ENCODE data around the gene ECM2.

The ECM2 gene

DNA sequence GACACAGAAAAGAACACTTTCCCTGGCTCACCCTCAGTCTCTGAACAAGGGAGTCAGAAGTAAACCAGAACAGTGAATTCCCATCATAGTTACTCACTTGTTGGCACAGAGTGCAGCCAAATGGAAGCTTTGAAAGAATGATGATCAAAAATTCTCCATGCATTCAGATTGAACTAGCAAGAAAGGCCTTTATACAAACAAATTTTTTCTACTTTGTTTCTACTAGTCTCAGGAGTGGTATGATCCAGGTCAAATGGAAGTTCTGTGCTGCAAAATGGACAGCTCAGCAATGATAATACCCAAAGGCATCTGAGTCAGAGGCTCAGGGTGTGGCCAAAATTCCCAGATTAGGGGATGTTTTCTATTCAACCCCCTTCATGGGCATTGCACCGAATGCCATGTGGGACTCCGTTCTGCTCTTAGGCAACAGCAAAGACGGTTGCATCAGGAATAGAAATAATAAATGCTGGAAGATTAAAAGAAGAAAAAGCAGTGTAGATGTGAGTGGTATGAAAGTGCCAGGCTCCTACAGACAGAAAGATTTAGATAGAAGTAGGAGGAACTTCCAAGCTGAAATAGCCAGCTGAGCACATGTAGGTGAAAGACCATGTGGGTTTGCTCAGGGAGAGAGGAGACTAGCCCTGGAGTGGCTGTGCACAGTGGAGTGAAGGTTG lies 29.5 kb downstream of the ECM2 start:
- DNase-seq (ENCODE audit: low read depth in 1 of 2, low spot score in 1 of 2) = no peak
- no peak for TF ChIP-seq JUND (IDR thresholded peaks at IDR 0.05; ENCODE audit: low read depth)
- in situ Hi-C loops (cut with HindIII; ENCODE audit: low pct_unique_long_range_greater_than_20kb, low sequenced_read_pairs) = no loop called here

DNA sequence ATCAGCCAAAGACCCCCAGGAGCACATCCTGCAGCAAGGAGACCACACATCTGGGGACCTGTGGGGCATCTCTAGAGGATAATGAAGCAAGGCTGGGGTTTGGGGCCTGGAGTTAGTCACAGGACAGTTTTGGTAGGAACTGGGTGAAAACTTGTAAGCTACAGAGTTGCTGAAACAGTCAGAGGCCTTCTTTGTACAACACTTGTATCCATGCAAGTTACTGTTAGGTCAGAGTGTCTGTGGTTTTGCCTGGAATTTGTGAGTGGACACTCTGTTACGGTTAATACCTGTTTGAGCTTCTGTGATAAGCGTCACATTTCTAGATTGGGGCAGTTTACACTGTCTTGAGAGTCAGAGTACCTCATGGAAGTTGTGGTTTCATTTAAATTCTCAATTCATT lies 30.9 kb downstream of the ECM2 start:
- no peak for TF ChIP-seq JUND (IDR thresholded peaks at IDR 0.05; ENCODE audit: low read depth)
- no peak for DNase-seq (ENCODE audit: low read depth in 1 of 2, low spot score in 1 of 2)
- in situ Hi-C loops (cut with HindIII; ENCODE audit: low pct_unique_long_range_greater_than_20kb, low sequenced_read_pairs) = no loop called here

DNA sequence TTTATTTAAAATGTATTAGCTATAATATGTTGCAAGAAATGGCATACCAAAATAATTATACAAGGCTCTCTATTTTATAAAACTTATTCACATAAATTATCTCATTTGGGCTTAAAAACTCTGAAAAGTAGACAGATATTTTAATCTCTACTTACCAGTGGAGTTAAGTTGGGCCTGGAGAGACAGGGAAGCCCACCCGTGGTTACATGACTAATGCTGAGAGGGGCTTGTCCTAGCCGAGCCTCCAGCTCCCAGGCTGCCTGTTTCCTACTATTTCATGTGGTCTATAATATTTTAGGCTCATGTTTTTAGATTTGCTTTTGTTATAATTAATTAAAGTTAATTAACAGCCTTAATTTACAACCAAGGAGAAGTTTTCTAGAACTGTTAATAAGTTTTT lies 32.6 kb downstream of the ECM2 start:
- in situ Hi-C loops (cut with HindIII; ENCODE audit: low pct_unique_long_range_greater_than_20kb, low sequenced_read_pairs) = no loop called here
- no peak for TF ChIP-seq JUND (IDR thresholded peaks at IDR 0.05; ENCODE audit: low read depth)
- no peak for DNase-seq (ENCODE audit: low read depth in 1 of 2, low spot score in 1 of 2)

DNA sequence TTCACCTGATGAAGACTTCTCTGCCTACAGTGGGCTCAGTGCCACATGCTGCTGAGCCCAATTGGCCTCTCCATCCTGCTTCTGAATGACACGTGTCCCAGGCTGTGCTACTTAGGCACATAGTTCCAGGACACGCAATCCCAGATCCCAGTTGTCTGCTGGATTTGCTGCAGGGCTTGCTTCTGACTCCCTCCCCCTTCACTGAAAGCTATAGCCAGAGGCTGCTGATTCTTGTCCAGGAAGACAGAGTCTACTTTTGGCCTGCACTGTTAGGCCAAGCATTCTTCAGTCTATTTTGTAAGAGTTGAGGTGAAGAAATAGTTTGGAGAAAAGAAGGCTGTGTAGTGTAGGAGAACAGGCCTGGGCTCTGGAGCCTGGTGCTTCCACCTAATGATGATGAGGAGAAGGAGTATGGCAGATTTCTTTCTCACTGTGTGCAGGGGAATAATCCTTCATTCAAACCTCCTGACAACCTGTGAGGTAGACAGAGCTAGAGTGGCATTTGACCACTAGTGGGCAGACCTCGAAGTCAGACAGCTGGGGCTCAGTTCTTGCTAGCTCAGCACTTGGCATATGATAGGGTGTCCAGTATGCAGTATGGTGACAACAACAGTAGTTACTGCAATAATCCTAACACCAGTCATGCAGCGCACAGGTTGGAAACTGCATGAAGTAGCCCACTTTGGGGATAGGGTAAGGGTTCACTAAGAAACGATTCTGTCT lies 34.0 kb downstream of the ECM2 start:
- peak in 1 of 2 experiments; percentile 69 for DNase-seq (ENCODE audit: low read depth in 1 of 2, low spot score in 1 of 2)
- in situ Hi-C loops (cut with HindIII; ENCODE audit: low pct_unique_long_range_greater_than_20kb, low sequenced_read_pairs) = no loop called here
- no peak for TF ChIP-seq JUND (IDR thresholded peaks at IDR 0.05; ENCODE audit: low read depth)

DNA sequence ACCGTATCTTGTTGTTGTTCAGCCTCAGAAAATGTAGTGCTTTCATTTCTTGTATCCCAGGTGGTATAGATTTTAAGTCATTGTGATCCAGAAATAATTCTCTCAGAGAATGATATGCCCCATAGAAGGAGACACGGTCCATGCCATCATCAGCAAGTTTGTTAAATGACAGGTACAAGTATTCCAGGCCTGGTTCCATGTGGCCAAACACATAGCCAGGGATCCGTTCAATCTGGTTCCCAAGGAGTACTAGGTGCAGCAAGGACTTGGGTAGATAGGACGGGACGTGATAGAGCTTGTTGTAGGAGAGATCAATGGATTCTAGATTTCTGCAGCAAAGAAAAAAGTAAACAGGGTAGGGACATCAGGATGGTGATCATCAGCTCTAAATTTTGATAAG lies 35.1 kb downstream of the ECM2 start:
- DNase-seq (ENCODE audit: low read depth in 1 of 2, low spot score in 1 of 2) = no peak
- in situ Hi-C loops (cut with HindIII; ENCODE audit: low pct_unique_long_range_greater_than_20kb, low sequenced_read_pairs) = no loop called here
- TF ChIP-seq JUND (IDR thresholded peaks at IDR 0.05; ENCODE audit: low read depth) = no peak

DNA sequence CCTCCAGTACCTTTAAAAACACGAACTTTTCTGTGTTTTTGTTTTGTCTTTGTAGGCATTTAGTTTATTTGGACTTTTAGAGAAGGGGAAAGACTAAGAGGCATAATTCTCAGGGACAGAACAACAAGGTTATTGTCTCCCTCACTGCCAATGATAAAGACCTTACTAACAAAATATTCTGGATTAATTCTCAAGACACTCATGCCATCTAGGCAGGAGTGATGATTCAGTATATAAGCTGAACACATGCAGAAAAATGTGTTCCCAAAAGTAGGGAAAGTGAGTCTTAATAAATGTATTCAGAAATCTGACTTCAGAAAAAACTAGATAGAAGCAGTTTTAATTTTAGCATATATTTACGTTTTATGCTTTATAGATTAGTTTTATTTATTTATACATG lies 36.1 kb downstream of the ECM2 start:
- TF ChIP-seq JUND (IDR thresholded peaks at IDR 0.05; ENCODE audit: low read depth) = no peak
- DNase-seq (ENCODE audit: low read depth in 1 of 2, low spot score in 1 of 2) = no peak
- in situ Hi-C loops (cut with HindIII; ENCODE audit: low pct_unique_long_range_greater_than_20kb, low sequenced_read_pairs) = no loop called here

DNA sequence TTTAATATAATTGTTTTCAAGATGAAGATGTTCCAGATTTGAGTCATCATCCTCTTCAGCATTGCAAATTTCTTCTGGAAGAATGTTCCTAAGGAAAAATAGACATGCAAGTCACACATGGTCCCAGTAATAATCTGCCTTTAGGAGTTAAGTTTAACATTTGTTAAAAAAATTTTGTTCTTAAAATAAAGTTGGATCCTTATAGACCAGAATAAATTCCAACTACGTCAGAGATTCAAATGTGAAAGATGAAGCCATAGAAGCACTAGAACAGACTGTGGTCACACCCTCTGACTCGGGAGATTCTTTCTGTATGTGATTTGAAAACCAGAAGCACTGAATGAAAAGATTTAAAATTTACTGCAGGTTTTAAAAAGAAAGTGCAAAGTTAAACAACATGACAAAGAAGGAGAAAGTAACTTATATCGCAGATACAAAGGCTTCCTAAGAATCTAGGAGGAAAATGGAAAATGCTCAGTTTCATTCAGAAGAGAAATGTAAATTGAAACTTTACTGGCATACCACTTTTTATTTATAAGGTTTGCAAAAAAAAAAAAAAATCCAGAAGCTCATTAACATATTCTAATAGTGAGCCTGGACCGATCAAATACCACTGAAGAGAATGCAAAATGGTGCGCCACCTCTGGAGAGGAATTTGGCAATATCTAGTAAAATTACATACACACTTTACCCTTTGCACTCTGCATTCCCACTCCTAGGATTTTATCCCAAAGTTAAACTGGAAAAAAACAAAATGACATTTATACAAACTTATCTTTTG lies 39.2 kb downstream of the ECM2 start:
- in situ Hi-C loops (cut with HindIII; ENCODE audit: low pct_unique_long_range_greater_than_20kb, low sequenced_read_pairs) = no loop called here
- no peak for TF ChIP-seq JUND (IDR thresholded peaks at IDR 0.05; ENCODE audit: low read depth)
- no peak for DNase-seq (ENCODE audit: low read depth in 1 of 2, low spot score in 1 of 2)

DNA sequence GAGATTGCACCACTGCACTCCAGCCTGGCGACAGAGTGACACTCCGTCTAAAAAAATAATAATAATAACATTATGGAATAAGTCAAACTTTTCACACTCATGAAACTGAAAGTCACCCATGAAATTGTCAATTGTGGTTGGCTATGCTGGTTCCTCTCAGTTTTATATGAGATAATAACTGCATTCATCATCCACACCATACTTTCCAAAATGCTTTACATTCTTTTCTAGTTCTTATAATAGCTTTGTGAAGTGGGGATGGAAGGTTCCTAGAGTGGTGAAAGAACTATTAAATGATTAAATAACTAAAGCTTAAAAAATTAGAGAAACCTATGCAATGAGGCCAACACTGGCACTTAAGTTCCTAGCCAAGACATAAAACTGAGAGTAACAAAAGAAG lies 40.9 kb downstream of the ECM2 start:
- in situ Hi-C loops (cut with HindIII; ENCODE audit: low pct_unique_long_range_greater_than_20kb, low sequenced_read_pairs) = no loop called here
- no peak for TF ChIP-seq JUND (IDR thresholded peaks at IDR 0.05; ENCODE audit: low read depth)
- DNase-seq (ENCODE audit: low read depth in 1 of 2, low spot score in 1 of 2) = no peak

DNA sequence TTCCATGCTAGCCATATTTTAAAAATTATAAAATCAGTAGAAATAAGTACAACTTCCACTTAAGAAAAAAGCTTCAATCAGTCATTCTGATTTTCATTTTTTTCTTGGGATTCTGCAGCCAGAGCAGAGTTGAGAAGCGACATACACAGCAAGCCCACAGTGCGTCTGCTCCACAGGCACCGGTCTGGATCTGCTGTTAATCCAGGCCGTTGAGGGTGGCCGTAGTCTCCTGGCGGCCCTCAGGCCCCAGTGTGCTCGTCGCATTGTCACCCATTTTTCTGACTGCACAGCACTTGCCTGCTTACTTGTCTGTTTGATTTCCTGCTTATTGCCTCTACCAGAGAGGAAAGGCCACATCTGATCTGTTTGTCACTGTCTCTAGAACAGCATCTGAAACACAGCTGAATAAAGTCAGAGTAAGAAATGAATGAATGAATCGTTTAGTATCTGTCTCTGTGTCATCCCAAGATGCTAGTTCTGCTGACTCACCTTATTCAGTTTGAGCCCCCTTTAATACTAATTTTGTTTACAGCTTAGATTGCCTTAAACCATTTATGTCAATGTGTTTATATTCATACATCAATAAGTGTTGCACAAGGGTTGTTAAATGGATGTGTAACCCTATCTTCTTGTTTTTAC lies 41.9 kb downstream of the ECM2 start:
- in situ Hi-C loops (cut with HindIII; ENCODE audit: low pct_unique_long_range_greater_than_20kb, low sequenced_read_pairs) = no loop called here
- TF ChIP-seq JUND (IDR thresholded peaks at IDR 0.05; ENCODE audit: low read depth) = no peak
- DNase-seq (ENCODE audit: low read depth in 1 of 2, low spot score in 1 of 2) = no peak

DNA sequence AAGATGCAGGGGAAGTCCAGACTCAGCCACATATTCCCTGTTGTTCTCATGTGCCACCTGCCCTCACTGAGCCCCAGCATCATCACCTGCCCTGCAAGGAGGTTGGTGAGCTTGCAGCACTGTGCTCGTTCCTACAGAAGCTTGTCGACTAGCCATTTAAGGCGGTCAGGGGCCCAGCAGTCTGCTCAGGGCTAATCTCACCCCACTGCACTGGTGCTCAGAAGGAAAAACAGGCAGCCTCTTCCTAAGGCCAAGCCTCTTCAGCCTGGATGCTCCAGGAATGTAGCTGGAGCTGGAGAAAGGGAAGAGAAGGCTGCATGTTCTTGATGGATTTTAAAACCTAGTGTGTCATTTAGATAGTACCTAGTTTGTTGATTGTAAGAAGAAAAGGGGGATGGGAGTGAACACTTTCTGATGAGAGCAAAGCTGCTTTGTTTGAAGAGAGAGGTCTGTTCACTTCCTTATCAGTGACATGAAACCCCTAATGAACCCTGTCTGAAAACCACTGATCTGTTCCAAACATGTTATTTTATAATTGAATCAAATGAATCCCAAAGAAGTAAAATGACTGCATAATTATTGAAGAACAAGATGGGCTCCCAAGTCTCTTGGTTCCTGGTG lies 42.9 kb downstream of the ECM2 start:
- TF ChIP-seq JUND (IDR thresholded peaks at IDR 0.05; ENCODE audit: low read depth) = no peak
- DNase-seq (ENCODE audit: low read depth in 1 of 2, low spot score in 1 of 2) = no peak
- in situ Hi-C loops (cut with HindIII; ENCODE audit: low pct_unique_long_range_greater_than_20kb, low sequenced_read_pairs) = no loop called here

DNA sequence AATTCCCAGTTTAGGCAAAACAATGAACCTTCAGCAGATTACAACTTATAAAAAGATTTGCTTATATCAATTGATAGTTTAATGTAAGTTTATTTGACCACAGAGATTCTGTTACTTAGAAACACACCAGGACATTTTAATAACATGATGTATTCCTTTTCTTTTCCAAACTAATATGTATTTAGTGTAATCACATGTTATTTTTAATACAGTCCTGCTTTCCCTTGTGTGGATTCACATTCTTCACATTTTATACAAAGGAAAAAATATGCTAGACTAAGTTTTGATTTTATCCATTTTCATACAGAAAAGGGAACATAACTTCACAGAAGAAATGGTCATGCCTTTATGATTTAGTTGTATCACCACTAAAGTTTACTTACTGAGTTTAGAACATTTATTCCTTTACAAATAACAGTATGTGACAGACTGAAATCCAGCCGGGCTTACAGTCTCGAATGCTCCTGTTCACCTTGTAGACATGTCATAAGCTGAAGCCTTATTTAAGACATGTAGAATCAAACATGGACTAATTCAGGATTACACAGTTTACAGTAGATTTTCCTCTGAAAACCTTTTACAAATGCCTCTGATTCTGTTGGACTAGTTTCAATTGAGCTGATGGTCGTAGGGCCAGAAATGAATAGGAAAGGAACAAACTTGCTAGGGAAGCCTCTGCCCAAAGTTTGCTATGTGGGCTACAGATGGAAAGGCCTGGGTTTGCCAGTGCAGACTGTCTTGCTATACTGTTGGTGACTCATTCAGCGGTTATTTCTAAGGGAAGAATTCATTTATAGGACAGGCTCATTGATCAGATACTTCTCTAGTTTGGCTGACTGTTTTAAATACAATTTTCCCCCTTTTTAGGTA lies 46.9 kb downstream of the ECM2 start:
- DNase-seq (ENCODE audit: low read depth in 1 of 2, low spot score in 1 of 2) = no peak
- no peak for TF ChIP-seq JUND (IDR thresholded peaks at IDR 0.05; ENCODE audit: low read depth)
- in situ Hi-C loops (cut with HindIII; ENCODE audit: low pct_unique_long_range_greater_than_20kb, low sequenced_read_pairs) = no loop called here
